Skeletal muscle tissue (tissue), 4 donors: Measurements from ENCODE around the gene ANKRD33B. TPM values are rescaled to one million over a fixed set of nuclear protein-coding genes. Genes with fewer than 3 reads are reported as not detected.

ENCODE experiments used
- H3K27ac ChIP-seq: one replicate; pipeline ENCODE4 v1.7.0; 2013; ENCODE audit warnings: mild to moderate bottlenecking, low read depth, low read length, inconsistent platforms
- H3K27me3 ChIP-seq, 3 donors: one replicate each; pipeline ENCODE4 v1.7.0; 2013; ENCODE audit warnings: low read length in 3 of 3; ENCODE audit not compliant: control insufficient read depth in 3 of 3, insufficient read depth in 3 of 3
- H3K36me3 ChIP-seq, 3 donors: one replicate each; pipeline ENCODE4 v1.7.0; 2013; ENCODE audit warnings: low read length in 3 of 3; ENCODE audit not compliant: control insufficient read depth in 3 of 3, insufficient read depth in 3 of 3
- H3K4me1 ChIP-seq, 3 donors: one replicate each; pipeline ENCODE4 v1.7.0; 2013; ENCODE audit warnings: low read length in 3 of 3, mild to moderate bottlenecking in 3 of 3; ENCODE audit not compliant: control insufficient read depth in 3 of 3, insufficient read depth in 3 of 3
- H3K4me3 ChIP-seq, 3 donors: one replicate each; pipeline ENCODE4 v1.7.0; 2013; ENCODE audit warnings: low read length in 3 of 3
- H3K9ac ChIP-seq, 3 donors: one replicate each; pipeline ENCODE4 v1.7.0; 2013; ENCODE audit warnings: low read length in 3 of 3, mild to moderate bottlenecking in 3 of 3, moderate library complexity in 2 of 3, low read depth in 1 of 3
- H3K9me3 ChIP-seq, 3 donors: one replicate each; pipeline ENCODE4 v1.7.0; 2013; ENCODE audit warnings: low read length in 3 of 3; ENCODE audit not compliant: control insufficient read depth in 3 of 3
- total RNA-seq: library from RNA; depleted of rRNA; stranded (reverse); fragments of >200 nt; gene quantifications from one replicate; pipeline ENCODE4 v1.2.3, GENCODE V29; 2014
- donor health status: Osteomylitis.

The ANKRD33B gene
- total RNA-seq, 1 donor from 2014 or later: 2.6 TPM

DNA sequence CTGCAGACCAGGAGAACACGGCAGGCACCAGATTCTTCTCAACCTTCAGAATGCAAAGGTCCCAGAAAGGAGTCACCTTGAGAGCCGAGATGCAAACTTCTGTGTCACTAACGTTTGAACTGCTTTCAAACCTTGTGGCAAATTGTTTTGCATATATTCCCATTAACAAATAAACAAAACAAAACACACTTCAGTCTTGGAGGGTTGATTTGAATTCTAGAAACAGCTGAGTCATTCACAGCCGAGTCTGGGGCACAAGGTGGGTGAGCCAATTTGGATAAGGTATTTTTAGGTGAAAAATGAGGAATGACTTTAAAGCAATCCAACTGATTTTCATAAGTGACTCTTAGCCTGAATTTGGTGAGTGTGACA is 38.8 kb upstream of the ANKRD33B start:
- Histone ChIP-seq H3K27ac (no peak overlapping the region), H3K9ac (no peak overlapping the region), H3K4me3 (no peak overlapping the region), H3K9me3 (peaks cover 0 to 7% (median 7%) of the 10 kb centered on the region in 3 donors), H3K4me1 (peaks cover 0 to 2% (median 0%) of the 10 kb centered on the region in 3 donors), H3K36me3 (no peaks in the 10 kb centered on the region), H3K27me3 (no peaks in the 10 kb centered on the region)

DNA sequence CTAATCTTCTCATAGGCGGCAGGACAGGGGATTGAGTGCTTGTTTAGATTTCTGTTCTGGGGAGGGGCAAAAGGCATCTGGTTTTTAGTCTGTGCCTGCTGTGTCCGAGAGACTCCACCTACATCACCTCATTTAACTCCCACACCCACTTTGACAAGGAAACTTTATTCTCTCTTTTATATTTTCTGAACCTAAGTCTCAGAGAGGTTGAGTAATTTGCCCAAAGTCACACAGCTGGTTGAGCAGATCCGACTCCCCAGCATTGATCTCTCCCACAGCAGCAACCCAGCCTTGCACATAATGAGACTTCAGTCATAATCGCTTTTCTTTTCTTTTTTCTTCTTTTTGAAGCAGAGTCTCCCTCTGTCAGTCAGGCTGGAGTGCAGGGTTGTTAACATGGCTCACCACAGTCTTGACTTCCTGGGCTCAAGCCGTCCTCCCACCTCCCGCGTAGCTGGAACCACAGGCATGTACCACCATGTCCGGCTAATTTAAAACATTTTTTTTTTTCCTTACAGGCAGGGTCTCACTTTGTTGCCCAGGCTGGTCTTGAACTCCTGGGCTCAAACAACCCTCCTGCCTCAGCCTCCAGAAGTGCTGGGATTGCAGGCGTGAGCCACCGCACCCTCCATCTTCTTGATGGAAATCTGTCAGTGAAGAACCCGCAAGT is 36.5 kb upstream of the ANKRD33B start:
- peaks cover 0 to 2% (median 0%) of the 10 kb centered on the region in 3 donors for H3K4me1 ChIP-seq
- H3K36me3 ChIP-seq: no peaks in the 10 kb centered on the region
- no peak overlapping the region for H3K4me3 ChIP-seq
- peaks cover 0 to 1% (median under 1%) of the 10 kb centered on the region in 3 donors for H3K9me3 ChIP-seq
- H3K9ac ChIP-seq: no peak overlapping the region
- H3K27ac ChIP-seq: no peak overlapping the region
- H3K27me3 ChIP-seq: no peaks in the 10 kb centered on the region

DNA sequence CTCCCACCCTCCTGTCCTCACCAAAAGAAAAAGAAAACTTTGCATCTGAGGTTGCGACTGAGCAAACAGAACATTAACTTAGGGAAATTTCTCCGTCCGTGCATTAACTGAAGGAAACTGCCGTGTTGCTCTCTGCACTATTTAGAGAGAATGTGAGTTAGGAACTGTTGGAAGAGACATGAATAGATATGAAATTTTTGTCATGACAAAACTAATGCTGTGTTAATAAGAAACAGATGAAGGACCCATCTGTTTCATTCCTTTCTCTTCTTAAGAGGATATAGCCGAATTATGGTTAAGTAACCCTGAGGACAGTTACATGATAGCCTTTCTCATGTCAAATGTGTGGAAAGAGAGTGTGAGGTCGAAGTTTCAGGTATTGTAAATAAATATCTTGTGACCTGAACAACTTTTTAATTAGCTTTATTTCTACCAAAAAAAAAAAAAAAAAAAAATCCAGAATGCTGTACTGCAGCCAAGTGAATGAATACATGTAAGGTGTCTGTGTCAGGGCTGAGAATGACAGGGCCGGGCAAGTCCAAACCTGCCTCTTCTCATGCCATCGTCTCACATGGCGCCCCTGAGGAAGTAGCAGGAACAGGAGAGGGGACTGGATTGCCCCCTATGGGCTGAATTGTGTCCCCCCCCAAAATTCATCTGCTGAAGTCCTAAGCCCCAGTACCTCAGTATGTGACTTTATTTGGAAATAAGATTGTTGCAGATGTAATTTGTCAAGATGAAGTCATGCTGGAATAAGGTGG is 35.6 kb upstream of the ANKRD33B start:
- no peaks in the 10 kb centered on the region for H3K9me3 ChIP-seq
- H3K9ac ChIP-seq: no peak overlapping the region
- no peaks in the 10 kb centered on the region for H3K27me3 ChIP-seq
- no peak overlapping the region for H3K4me3 ChIP-seq
- no peak overlapping the region for H3K27ac ChIP-seq
- no peaks in the 10 kb centered on the region for H3K36me3 ChIP-seq
- H3K4me1 ChIP-seq: peaks cover 0 to 2% (median 0%) of the 10 kb centered on the region in 3 donors

DNA sequence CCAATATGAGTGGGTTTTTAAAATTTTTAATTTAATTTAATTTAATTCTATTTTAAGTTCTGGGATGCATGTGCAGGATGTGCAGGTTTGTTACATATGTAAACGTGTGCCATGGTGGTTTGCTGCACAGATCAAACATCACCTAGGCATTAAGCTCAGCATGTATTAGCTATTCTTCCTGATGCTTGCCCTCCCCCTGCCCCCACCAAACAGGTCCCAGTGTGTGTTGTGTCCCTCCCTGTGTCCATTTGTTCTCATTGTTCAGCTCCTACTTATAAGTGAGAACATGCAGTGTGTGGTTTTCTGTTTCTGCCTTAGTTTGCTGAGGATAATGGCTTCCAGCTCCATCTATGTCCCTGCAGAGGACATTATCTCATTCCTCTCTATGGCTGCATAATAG is 35.0 kb upstream of the ANKRD33B start:
- Histone ChIP-seq H3K9ac (no peak overlapping the region), H3K27ac (no peak overlapping the region), H3K9me3 (no peaks in the 10 kb centered on the region), H3K27me3 (peaks cover 0 to 4% (median 0%) of the 10 kb centered on the region in 3 donors), H3K36me3 (no peaks in the 10 kb centered on the region), H3K4me1 (peaks cover 0 to 2% (median 0%) of the 10 kb centered on the region in 3 donors), H3K4me3 (no peak overlapping the region)

DNA sequence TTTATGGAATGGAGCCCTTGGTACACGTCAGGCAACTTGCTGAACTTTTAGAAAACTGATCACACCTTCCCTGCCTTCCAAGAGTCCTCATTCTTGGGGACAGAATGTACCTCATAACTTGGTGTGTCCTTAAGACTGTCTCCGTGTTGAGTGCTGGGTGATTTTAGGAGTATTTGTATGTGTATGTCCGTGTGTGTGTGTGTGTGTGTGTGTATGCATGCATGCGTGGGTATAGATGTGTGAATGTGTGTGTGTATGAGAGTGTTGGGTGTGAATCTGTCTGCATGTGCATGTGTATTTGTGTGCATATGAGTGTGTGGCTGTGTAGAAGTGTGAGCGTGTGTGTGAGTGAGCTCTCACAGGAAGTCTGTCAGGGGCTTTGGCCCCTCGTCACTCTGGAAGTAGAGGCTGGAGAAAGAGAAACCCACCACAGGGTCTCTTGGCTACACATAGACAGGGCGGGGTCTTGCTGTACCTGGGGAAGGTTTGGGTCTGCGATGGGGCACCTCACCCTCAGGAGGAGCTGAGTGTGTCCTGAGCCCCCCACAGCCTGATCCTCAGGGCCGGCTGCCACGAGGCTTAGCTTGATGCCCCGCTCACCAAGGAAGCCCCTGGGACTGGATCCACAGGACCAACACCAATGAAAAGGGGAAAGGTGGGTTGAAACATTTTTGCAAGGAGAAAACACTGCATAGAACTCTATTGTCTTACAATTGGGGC is 33.1 kb upstream of the ANKRD33B start:
- peaks cover 0 to 6% (median 4%) of the 10 kb centered on the region in 3 donors for H3K27me3 ChIP-seq
- H3K4me3 ChIP-seq: no peak overlapping the region
- no peaks in the 10 kb centered on the region for H3K9me3 ChIP-seq
- no peaks in the 10 kb centered on the region for H3K36me3 ChIP-seq
- no peaks in the 10 kb centered on the region for H3K4me1 ChIP-seq
- H3K9ac ChIP-seq: no peak overlapping the region
- H3K27ac ChIP-seq: no peak overlapping the region

DNA sequence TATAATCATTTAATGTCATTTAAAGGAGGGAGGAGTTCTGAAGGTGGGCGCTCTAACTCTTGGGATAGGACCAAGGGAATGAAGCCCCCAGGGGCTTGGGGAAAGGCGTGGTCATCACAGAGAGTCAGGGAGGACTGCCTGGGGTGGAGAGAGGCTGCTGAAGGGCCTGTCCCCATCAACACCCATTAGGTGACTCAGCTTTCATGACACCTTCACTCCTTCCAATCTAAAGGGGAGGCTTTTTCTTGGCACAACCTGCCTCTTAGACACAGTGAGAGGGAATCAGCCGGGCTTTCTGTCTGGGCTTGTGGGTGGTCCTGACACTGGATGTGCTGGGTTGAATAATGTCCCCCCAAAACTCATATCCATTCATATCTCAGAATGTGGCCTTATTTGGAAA is 31.4 kb upstream of the ANKRD33B start:
- no peak overlapping the region for H3K4me3 ChIP-seq
- H3K4me1 ChIP-seq: peaks cover 2 to 5% (median 5%) of the 10 kb centered on the region in 3 donors

DNA sequence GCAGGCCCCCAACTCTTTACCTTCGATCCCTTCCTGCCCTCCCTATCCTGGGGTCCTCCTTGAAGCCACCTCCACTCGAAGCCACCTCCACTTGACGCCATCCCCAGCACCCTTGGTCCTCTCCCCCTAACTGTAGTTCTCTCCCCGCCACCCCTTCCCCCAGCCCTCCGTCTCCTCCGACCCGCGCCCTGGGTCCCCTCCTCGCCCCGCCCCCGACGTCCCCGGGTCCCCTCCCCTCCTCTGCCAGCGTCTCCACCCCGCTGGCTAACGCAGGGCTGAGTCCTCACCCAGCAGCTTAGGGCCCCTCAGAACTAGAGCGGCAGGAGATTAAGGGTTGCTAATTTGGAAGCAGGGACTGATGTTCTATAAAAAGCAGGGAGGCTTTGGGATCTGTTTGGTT is 30.6 kb upstream of the ANKRD33B start:
- no peak overlapping the region for H3K9ac ChIP-seq
- no peaks in the 10 kb centered on the region for H3K36me3 ChIP-seq
- H3K27me3 ChIP-seq: peaks cover 9 to 11% (median 9%) of the 10 kb centered on the region in 3 donors
- no peak overlapping the region for H3K27ac ChIP-seq
- H3K4me3 ChIP-seq: no peak overlapping the region
- H3K4me1 ChIP-seq: peaks cover 4 to 8% (median 6%) of the 10 kb centered on the region in 3 donors
- no peaks in the 10 kb centered on the region for H3K9me3 ChIP-seq

More for the DNA sequence above, 31.4 kb upstream of the ANKRD33B start:
- Histone ChIP-seq H3K9ac (no peak overlapping the region), H3K27me3 (peaks cover 5 to 9% (median 6%) of the 10 kb centered on the region in 3 donors), H3K27ac (no peak overlapping the region), H3K36me3 (no peaks in the 10 kb centered on the region), H3K9me3 (no peaks in the 10 kb centered on the region)

DNA sequence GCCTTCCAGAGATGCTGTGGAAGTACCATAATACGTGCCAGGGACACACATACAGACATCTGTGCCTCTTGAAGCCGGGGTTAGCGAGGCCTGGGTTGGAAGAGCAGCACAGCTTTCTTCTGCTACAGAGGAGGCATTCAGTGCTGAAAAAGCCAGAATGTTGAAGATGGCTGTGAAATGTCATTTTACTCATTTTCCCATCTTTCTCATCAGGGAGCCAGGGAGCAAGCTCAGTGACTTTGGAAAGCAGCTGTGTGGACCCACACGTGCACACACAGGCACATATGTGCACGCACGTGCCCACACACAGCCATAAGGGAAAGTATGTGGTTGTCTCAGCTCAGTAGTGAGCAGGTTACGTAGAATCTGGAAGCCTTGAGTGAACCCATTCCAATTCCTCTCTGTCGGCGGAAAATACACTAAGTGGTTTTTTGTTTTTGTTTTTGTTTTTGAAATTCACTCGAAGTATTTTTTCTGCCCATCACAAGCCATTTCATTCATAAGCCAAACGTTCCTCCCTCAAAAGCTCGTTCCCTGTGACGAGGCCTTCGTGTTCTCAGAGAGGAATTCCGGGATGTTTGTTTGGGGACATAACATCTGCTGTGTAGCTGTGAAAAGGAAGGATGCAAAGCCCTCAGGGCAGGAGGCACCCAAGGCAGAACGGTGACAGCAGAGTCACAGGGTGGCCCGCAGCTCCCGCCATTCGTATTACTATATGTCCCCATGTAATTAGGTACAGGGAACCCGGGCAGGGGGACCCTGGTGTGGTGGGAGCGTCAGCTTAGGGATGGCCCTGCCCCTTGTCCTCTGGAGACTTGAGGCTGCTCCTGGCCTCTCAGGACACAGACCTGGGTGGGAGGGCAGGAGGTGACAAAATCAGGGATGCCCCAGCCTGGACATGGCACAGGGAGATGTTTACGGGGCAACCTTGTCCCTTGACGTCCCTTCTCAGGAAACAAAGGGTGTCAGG is 29.0 kb upstream of the ANKRD33B start:
- Histone ChIP-seq H3K4me3 (no peak overlapping the region), H3K27me3 (peaks cover 11 to 20% (median 17%) of the 10 kb centered on the region in 3 donors), H3K27ac (no peak overlapping the region), H3K4me1 (peaks cover 4 to 8% (median 6%) of the 10 kb centered on the region in 3 donors), H3K9ac (no peak overlapping the region), H3K36me3 (no peaks in the 10 kb centered on the region), H3K9me3 (no peaks in the 10 kb centered on the region)

DNA sequence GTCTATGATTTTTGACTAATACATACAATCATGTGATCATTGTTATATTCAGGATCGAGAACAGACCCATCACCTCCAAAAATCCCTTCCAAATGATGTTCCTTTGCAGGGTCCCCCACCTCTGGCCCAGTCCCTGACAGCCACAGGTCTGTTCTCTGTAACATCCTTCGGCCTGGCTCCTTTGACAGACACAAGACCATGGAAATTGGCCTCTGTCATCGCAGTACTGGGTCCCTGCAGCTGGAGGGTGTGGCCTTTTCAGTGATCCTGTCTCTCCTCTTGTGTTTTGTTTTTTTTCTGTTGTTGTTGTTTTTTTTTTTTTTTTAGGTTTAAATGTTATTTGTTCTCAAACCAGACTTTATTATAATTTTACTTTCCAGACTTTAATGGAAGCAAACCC is 27.4 kb upstream of the ANKRD33B start:
- Histone ChIP-seq H3K27me3 (peaks cover 11 to 20% (median 17%) of the 10 kb centered on the region in 3 donors), H3K4me1 (peaks cover 4 to 8% (median 6%) of the 10 kb centered on the region in 3 donors), H3K9ac (no peak overlapping the region), H3K4me3 (no peak overlapping the region), H3K9me3 (no peaks in the 10 kb centered on the region), H3K36me3 (no peaks in the 10 kb centered on the region), H3K27ac (no peak overlapping the region)
